ENCODE results near the gene WNK1. TPM values are rescaled to one million over a fixed set of nuclear protein-coding genes. Genes with fewer than 3 reads are reported as not detected.

The WNK1 gene
- total and polyA plus RNA-seq, 2 of the 8 experiments (the other 6 are each of a cell fraction or from before 2014, with no cell fraction given), result 88.2 to 157 TPM

DNA sequence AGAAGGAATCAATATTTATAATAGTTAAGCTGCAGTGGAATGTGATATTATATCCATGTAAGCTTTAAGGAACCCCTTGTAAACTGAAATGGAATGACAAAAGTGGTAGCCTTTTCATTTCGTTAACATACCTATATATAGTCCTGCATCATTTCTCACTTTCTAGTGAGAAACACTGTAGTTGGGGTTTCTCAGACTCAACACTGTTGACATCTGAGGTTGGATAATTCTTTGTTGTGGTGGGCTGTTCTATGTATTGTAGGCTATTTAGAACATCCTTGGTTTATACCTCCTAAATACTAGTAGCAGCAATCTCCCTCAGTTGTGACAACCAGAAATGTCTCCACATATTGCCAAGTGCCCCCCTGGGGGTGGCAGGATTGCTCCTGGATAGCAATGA, 118.0 kb downstream of the WNK1 start:
- Histone ChIP-seq H2BK12ac (ENCODE audit: low read depth, low read length) (no peak overlapping the region), H3K23ac (ENCODE audit: insufficient read length) (no peak overlapping the region), H3K79me2 (ENCODE audit: control insufficient read depth in 1 of 2, insufficient read depth in 2 of 2, low read length in 2 of 2) (no peaks in the 10 kb centered on the region), H3K79me1 (ENCODE audit: low read depth, low read length) (no peaks in the 10 kb centered on the region), H3K36me3 (ENCODE audit: control insufficient read depth in 2 of 4, insufficient read depth in 4 of 4, low read length in 3 of 4) (peaks cover 0 to 22% (median 16%) of the 10 kb centered on the region in 4 experiments; a peak in 4 of 8 replicates), H3K18ac (ENCODE audit: extremely low read depth, low read length) (no peak overlapping the region), H3K56ac (replicated peaks; ENCODE audit: insufficient read length, low read depth, low read length) (no peak overlapping the region), H2AK5ac (ENCODE audit: low read depth, low read length) (no peak overlapping the region), H4K8ac (ENCODE audit: extremely low read depth, insufficient read depth, low read length) (no peak overlapping the region; the same call in 1 of the 2 replicates), H3K4me3 (ENCODE audit: extremely low read depth in 1 of 4, insufficient read depth in 2 of 4, low read depth in 3 of 4, low read length in 4 of 4) (no peak overlapping the region), H3K4me2 (ENCODE audit: insufficient read depth in 1 of 2, low read depth in 2 of 2, low read length in 2 of 2) (no peak overlapping the region), H3K4me1 (replicated peaks in 1 of 4; ENCODE audit: control insufficient read depth in 3 of 4, insufficient read depth in 4 of 4, low read length in 3 of 4) (no peaks in the 10 kb centered on the region), H3K27ac (ENCODE audit: low read depth, low read length) (no peak overlapping the region), H2AFZ (ENCODE audit: low read length) (no peak overlapping the region), H3K9me3 (ENCODE audit: insufficient read depth in 2 of 2, low read depth in 1 of 2, low read length in 1 of 2) (no peaks in the 10 kb centered on the region), H4K91ac (replicated peaks; ENCODE audit: insufficient read length, low read length) (no peak overlapping the region), H4K20me1 (replicated peaks in 1 of 2; ENCODE audit: control insufficient read depth in 1 of 2, insufficient read depth in 2 of 2, low read length in 2 of 2) (no peaks in the 10 kb centered on the region), H2BK20ac (ENCODE audit: low read length) (no peak overlapping the region), H3K23me2 (ENCODE audit: low read depth, low read length) (no peaks in the 10 kb centered on the region), H4K5ac (ENCODE audit: insufficient read length, low read depth, low read length) (no peak overlapping the region), H3K14ac (ENCODE audit: insufficient read length) (no peak overlapping the region), H2BK120ac (replicated peaks; ENCODE audit: low read depth, low read length) (no peak overlapping the region), H3K4ac (replicated peaks; ENCODE audit: insufficient read length, low read depth, low read length) (no peak overlapping the region), H3K27me3 (replicated peaks in 1 of 4; ENCODE audit: control insufficient read depth in 3 of 4, extremely low read depth in 1 of 4, insufficient read depth in 3 of 4, low read length in 3 of 4) (no peaks in the 10 kb centered on the region), H2BK15ac (ENCODE audit: low read length) (no peak overlapping the region), H3K9ac (replicated peaks in 1 of 4; ENCODE audit: extremely low read depth in 1 of 4, low read depth in 3 of 4, low read length in 3 of 4) (no peak overlapping the region), H2BK5ac (ENCODE audit: low read depth, low read length) (no peak overlapping the region)
- 87% methylated on average over 1 of the region's 1 CpG; no CpG with 5 or more reads in 1 of the 2 experiments for WGBS, 2 experiments (ENCODE audit: extremely low coverage in 1 of 2, insufficient coverage in 1 of 2, insufficient read length in 1 of 2, insufficient replicate concordance in 2 of 2, low coverage in 1 of 2, low lambda C conversion rate in 2 of 2, missing lambda C conversion rate in 1 of 2)
- FAIRE-seq, result no peak
- CTCF ChIA-PET (ENCODE audit: partially characterized antibody), result interaction anchor here (0.6 kb wide), 1 partner anchor 300 kb away, joined by 3 read pairs; no protein-coding TSS in a partner anchor
- no peak for DNase-seq (ENCODE audit: low read depth in 1 of 2, low spot score in 2 of 2)
- POLR2A ChIA-PET (ENCODE audit: partially characterized antibody), result no interaction called here

All from H1 (cell line).